ENCODE data around the gene WTAP. TPM values are rescaled to one million over a fixed set of nuclear protein-coding genes. Genes with fewer than 3 reads are reported as not detected.

Gene WTAP
- total RNA-seq, 2 experiments from 2014 or later, result 211 to 227 TPM

DNA sequence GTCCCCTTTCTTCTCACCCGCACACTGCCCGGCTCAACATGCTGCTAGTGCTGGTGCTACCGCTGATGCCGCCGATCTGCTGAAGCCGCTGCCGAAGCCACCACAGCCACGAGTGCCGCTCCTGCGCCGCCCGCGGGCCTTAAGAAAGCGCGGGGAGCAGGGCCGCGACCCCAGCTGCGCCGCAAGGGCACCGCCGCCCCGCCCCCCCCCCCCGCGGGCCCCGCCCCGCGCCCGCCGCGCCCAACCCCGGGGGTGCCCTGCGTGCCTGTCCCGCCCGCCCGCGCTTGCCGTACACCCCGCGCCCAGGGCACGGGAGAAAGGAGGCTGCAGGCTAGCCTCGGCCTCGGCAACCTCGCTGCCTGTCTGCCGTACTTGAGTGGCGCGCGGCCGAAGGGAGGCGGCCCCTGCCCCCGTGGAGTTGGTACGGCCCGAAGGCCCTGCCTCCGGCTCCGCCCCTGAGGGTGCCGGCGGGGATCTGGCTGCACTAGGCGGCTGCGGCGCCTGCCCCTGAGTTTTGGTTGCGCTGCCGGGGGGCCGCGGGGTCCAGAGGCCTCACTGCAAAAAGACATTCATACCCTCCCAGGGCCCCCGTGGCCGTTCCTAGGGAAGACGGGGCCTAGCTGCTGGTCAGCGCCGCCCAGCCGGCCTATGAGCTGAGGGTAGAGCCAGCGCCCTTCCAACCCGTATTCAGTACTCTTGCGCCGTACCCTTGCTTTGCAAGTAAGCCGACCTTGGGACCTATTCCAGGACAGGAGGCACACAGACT, 34.0 kb upstream of the WTAP start, which contains the start of gene SOD2:
Gene SOD2 (minus strand): TSS at position 114 of the 766 bp plus-strand sequence. CDS start 74 bp downstream, at position 40.
- Histone ChIP-seq H3K4me3 (ENCODE audit: low read length) (peak within 1 kb of the TSS; percentile 90), H3K36me3 (ENCODE audit: insufficient read depth, low read length) (peaks cover 15% of the 10 kb centered on the region), H3K27ac (ENCODE audit: low read depth in 1 of 2, low read length in 2 of 2) (peak within 1 kb of the TSS; percentile 76 to 92), H3K4me1 (ENCODE audit: insufficient read depth, low read length) (peaks cover 47% of the 10 kb centered on the region), H3K27me3 (ENCODE audit: control insufficient read depth in 1 of 2, insufficient read depth in 2 of 2, low read length in 2 of 2) (no peaks in the 10 kb centered on the region), H3K9me3 (ENCODE audit: control insufficient read depth in 1 of 2, insufficient read depth in 1 of 2, low read length in 2 of 2) (no peaks in the 10 kb centered on the region)
- CTCF ChIA-PET, result interaction anchor here (1.6 kb wide), 1 partner anchor 27 kb away, joined by 4 read pairs; no protein-coding TSS in a partner anchor
- DNase-seq (peak; percentile 72 to 93 (median 80)), ATAC-seq (ENCODE audit: poor library complexity) (peak; percentile 69)
- Mint-ChIP-seq H3K27me3 (no peaks in the 10 kb centered on the region), H3K4me1 (ENCODE audit: low read depth) (peaks cover 51% of the 10 kb centered on the region), H3K4me3 (peak within 1 kb of the TSS; percentile 98), H3K9me3 (no peaks in the 10 kb centered on the region), H3K27ac (peak within 1 kb of the TSS; percentile 88), H3K36me3 (ENCODE audit: low read depth) (peaks cover 38% of the 10 kb centered on the region)
- POLR2A ChIA-PET, result interaction anchor here (0.5 to 12.0 kb wide), 13 partner anchors 10 to 769 kb away, joined by 3 to 195 read pairs (median 4); partner anchors contain the start of genes ACAT2, MRPL18, TCP1 and WTAP
- intact Hi-C loops (cut with DNase I, micrococcal nuclease), result loop anchor here (1.0 to 10.0 kb wide), 7 partner anchors 33 to 831 kb away; partner anchors contain the start of genes ACAT2 (in 1 of the 2) and MRPL18 (in 1 of the 2)
- TF ChIP-seq, protein P1, sequence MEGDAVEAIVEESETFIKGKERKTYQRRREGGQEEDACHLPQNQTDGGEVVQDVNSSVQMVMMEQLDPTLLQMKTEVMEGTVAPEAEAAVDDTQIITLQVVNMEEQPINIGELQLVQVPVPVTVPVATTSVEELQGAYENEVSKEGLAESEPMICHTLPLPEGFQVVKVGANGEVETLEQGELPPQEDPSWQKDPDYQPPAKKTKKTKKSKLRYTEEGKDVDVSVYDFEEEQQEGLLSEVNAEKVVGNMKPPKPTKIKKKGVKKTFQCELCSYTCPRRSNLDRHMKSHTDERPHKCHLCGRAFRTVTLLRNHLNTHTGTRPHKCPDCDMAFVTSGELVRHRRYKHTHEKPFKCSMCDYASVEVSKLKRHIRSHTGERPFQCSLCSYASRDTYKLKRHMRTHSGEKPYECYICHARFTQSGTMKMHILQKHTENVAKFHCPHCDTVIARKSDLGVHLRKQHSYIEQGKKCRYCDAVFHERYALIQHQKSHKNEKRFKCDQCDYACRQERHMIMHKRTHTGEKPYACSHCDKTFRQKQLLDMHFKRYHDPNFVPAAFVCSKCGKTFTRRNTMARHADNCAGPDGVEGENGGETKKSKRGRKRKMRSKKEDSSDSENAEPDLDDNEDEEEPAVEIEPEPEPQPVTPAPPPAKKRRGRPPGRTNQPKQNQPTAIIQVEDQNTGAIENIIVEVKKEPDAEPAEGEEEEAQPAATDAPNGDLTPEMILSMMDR (IDR thresholded peaks at IDR 0.05), result no peak

DNA sequence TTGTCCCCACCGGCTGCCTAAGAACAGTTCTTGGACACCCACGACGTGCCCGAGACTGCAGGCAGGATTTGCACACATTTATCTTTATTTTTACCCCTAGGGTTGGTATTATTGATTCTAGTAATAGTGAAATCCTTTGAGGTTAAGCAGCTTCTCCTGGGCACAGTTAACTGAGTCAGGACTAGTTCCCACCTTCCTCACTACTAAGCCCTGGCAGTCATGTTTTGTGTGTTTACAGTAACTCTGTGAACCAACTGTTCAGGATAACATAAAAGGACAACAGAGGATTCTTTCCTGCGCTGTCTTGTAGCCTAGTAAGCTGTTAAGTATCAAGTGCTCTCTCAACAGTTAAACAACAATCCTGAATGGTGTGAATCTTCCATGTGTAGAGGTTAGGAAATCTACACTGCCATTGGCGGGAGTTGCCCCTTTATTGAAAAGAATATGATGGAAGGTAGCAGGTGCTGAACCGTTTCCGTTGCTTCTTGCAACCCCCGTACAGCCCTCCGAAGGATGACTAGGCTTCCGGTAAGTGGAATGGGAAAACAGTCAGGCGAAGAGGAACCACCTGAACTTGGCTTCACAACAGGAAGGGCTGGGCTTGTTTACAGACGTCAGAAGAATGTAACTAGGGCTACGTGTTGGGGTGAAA, 33.3 kb upstream of the WTAP start:
- DNase-seq, result peak; percentile 16 to 85 (median 40)
- Histone ChIP-seq H3K36me3 (ENCODE audit: insufficient read depth, low read length) (peaks cover 10% of the 10 kb centered on the region), H3K9me3 (ENCODE audit: control insufficient read depth in 1 of 2, insufficient read depth in 1 of 2, low read length in 2 of 2) (no peaks in the 10 kb centered on the region), H3K4me3 (ENCODE audit: low read length) (peak overlapping the region; percentile 90), H3K27ac (ENCODE audit: low read depth in 1 of 2, low read length in 2 of 2) (peak overlapping the region; percentile 76 to 92), H3K27me3 (ENCODE audit: control insufficient read depth in 1 of 2, insufficient read depth in 2 of 2, low read length in 2 of 2) (no peaks in the 10 kb centered on the region), H3K4me1 (ENCODE audit: insufficient read depth, low read length) (peaks cover 42% of the 10 kb centered on the region)
- ChIA-PET POLR2A (interaction anchor here (1.0 to 12.0 kb wide), 8 partner anchors 12 to 768 kb away, joined by 3 to 195 read pairs (median 5); partner anchors contain the start of genes ACAT2, MRPL18, TCP1 and WTAP), CTCF (interaction anchor here (1.6 kb wide), 1 partner anchor 26 kb away, joined by 4 read pairs; no protein-coding TSS in a partner anchor)
- Mint-ChIP-seq H3K36me3 (ENCODE audit: low read depth) (peaks cover 31% of the 10 kb centered on the region), H3K4me3 (peak overlapping the region; percentile 98), H3K4me1 (ENCODE audit: low read depth) (peaks cover 44% of the 10 kb centered on the region), H3K9me3 (no peaks in the 10 kb centered on the region), H3K27ac (peak overlapping the region; percentile 88), H3K27me3 (no peaks in the 10 kb centered on the region)
- ATAC-seq (ENCODE audit: poor library complexity), result peak; percentile 47
- TF ChIP-seq, protein P1 (IDR thresholded peaks at IDR 0.05), result no peak
- intact Hi-C loops (cut with DNase I, micrococcal nuclease), result loop anchor here (1.0 to 10.0 kb wide), 8 partner anchors 32 to 831 kb away; partner anchors contain the start of genes ACAT2 (in 1 of the 2), MRPL18 (in 1 of the 2) and TCP1 (in 1 of the 2)

GRCh38 chr6:159695984-159696383, 31.3 kb upstream of the WTAP start:
- Mint-ChIP-seq H3K27me3 (no peaks in the 10 kb centered on the region), H3K36me3 (ENCODE audit: low read depth) (peaks cover 22% of the 10 kb centered on the region), H3K4me1 (ENCODE audit: low read depth) (peaks cover 35% of the 10 kb centered on the region), H3K4me3 (peak overlapping the region; percentile 54), H3K9me3 (no peaks in the 10 kb centered on the region), H3K27ac (peak overlapping the region; percentile 88)
- ATAC-seq (ENCODE audit: poor library complexity), result no peak
- no peaks in the 10 kb centered on the region for H3K36me3 ChIP-seq (ENCODE audit: insufficient read depth, low read length)
- ChIA-PET CTCF (no interaction called here), POLR2A (interaction anchor here (0.9 to 12.0 kb wide), 2 partner anchors 22 to 33 kb away, joined by 3 to 195 read pairs; partner anchors contain the start of gene WTAP)
- H3K4me3 ChIP-seq (ENCODE audit: low read length), result no peak overlapping the region
- DNase-seq, result no peak
- TF ChIP-seq, protein P1 (IDR thresholded peaks at IDR 0.05), result no peak
- H3K4me1 ChIP-seq (ENCODE audit: insufficient read depth, low read length), result peaks cover 34% of the 10 kb centered on the region
- peak overlapping the region in 1 of 2 donors; percentile 4 for H3K27ac ChIP-seq (ENCODE audit: low read depth in 1 of 2, low read length in 2 of 2)
- intact Hi-C loops (cut with DNase I, micrococcal nuclease), result loop anchor here (10.0 kb wide), 2 partner anchors 349 to 829 kb away; no protein-coding TSS in a partner anchor
- no peaks in the 10 kb centered on the region for H3K27me3 ChIP-seq (ENCODE audit: control insufficient read depth in 1 of 2, insufficient read depth in 2 of 2, low read length in 2 of 2)
- no peaks in the 10 kb centered on the region for H3K9me3 ChIP-seq (ENCODE audit: control insufficient read depth in 1 of 2, insufficient read depth in 1 of 2, low read length in 2 of 2)

Data from CD4-positive, alpha-beta T cell (primary cell).